GM18505 (cell line): ENCODE data around the gene DOCK9.

ENCODE experiments used
- ATAC-seq: cut with Tn5 transposase; IDR thresholded peaks from one replicate; pipeline ENCODE4 v1.9.1; 2021; ENCODE audit not compliant: unreplicated experiment
- POLR2A ChIP-seq: IDR thresholded peaks from 4 replicates; pipeline ENCODE4 v1.6.1; 2011; ENCODE audit warnings: borderline replicate concordance; ENCODE audit not compliant: insufficient read depth, insufficient read length; ENCODE audit errors: extremely low read depth

The DOCK9 gene, protein sequence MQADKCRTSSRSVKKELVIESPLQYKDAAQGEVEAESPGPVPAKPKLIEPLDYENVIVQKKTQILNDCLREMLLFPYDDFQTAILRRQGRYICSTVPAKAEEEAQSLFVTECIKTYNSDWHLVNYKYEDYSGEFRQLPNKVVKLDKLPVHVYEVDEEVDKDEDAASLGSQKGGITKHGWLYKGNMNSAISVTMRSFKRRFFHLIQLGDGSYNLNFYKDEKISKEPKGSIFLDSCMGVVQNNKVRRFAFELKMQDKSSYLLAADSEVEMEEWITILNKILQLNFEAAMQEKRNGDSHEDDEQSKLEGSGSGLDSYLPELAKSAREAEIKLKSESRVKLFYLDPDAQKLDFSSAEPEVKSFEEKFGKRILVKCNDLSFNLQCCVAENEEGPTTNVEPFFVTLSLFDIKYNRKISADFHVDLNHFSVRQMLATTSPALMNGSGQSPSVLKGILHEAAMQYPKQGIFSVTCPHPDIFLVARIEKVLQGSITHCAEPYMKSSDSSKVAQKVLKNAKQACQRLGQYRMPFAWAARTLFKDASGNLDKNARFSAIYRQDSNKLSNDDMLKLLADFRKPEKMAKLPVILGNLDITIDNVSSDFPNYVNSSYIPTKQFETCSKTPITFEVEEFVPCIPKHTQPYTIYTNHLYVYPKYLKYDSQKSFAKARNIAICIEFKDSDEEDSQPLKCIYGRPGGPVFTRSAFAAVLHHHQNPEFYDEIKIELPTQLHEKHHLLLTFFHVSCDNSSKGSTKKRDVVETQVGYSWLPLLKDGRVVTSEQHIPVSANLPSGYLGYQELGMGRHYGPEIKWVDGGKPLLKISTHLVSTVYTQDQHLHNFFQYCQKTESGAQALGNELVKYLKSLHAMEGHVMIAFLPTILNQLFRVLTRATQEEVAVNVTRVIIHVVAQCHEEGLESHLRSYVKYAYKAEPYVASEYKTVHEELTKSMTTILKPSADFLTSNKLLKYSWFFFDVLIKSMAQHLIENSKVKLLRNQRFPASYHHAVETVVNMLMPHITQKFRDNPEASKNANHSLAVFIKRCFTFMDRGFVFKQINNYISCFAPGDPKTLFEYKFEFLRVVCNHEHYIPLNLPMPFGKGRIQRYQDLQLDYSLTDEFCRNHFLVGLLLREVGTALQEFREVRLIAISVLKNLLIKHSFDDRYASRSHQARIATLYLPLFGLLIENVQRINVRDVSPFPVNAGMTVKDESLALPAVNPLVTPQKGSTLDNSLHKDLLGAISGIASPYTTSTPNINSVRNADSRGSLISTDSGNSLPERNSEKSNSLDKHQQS (N-terminal part only)

DNA sequence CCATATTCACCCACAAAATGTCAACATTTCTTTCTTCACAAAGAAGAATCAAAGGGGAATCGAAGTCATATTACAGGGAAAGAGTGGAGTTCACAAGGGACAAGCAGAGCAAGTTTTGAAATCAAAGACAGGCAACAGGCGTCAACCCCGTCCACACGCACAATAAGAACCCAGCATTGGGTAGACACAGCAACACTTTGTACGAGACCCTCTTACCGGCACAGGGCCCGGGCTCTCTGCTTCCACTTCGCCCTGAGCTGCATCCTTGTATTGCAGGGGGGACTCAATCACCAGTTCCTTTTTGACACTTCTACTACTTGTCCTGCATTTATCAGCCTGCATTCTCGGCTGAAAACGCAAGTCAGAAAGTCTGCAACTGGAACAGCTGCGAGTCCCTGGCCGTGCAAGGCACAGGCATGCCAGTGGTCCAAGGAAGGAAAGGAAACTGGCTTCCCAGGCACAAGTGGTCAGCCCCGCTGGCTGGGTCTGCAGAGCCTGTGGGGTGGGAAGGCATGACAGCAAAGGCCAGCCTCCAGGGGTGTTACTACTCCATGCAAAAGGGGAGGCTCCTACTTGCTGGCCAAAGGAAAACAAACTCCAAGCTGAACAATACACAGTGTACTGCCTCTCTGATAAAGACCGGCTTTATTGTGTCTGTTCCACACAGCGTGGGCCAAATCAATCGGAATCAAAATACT is at the start of gene DOCK9:
DOCK9 (minus strand) TSS at position 497 of the 698 bp plus-strand sequence; CDS start at position 342, 155 bp downstream.
- no peak for TF ChIP-seq POLR2A
- ATAC-seq, result no peak

DNA sequence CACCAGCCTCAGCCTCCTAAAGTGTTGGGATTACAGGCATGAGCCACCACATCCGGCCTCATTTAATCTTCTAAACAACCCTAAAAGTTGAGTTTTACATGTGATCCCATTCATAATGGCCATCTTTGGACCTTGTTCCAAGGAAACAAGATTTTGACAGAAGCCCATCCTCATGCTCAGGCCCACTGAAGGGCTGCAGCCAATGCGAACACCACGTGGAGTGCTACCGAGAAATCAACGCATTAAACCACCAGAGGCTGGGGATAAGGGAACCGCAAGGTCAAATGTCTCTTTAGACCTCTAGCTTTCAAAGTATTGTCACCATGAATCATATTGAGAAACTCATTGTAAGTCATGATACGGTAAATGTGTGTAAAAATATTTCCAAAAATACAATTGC is 49.4 kb upstream of the DOCK9 start:
- no peak for TF ChIP-seq POLR2A
- ATAC-seq, result no peak

DNA sequence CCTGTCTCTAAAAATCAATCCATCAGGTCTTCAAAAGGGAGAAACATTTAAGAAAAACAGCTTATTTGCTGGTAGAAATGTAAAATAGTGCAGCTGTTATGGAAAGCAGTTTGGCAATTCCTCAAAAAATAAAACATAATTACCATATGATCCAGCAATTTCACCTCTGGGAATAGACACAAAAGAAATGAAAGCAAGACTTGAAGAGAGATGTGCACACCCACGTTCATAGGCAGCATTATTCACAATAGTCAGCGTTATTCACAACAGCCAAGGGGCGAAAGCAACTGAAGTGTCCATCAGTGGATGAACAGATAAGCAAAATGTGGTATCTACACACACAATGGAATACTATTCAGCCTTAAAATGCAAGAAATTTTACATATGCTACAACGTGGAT is 45.1 kb upstream of the DOCK9 start:
- no peak for TF ChIP-seq POLR2A
- no peak for ATAC-seq

DNA sequence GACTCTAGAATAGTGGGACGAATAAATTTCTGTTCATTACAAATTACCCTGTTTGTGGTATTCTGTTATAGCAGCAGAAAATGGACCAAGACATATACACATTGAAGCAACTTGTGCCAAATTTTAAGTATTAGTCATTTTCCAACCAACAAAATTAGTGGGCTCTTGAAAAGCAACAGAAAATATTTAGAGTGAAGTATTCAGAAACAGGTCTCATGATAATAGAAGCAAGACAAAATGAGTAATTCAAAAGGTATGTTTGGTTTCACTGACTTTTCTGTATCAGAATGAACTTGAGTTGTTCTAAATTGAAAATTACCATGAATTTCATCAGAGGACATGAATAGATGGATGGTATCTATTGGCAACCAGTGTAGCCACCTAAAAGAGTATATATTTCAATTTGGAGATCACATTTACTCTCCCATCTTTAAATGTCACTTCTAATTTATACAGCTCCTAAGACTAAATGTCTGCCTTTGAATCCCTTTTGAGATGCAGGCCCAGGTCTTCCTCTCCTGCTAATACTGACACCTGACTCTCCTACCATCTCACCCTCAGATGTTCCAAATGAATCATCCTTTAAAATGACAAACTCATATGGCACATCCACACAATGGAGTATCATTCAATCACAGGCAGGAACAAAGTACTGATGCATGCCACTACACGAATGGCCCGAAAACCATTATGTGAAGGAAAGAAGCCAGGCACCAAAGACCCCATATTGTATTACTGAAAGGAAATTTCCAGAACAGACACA is 40.7 kb upstream of the DOCK9 start:
- no peak for TF ChIP-seq POLR2A
- ATAC-seq, result no peak

DNA sequence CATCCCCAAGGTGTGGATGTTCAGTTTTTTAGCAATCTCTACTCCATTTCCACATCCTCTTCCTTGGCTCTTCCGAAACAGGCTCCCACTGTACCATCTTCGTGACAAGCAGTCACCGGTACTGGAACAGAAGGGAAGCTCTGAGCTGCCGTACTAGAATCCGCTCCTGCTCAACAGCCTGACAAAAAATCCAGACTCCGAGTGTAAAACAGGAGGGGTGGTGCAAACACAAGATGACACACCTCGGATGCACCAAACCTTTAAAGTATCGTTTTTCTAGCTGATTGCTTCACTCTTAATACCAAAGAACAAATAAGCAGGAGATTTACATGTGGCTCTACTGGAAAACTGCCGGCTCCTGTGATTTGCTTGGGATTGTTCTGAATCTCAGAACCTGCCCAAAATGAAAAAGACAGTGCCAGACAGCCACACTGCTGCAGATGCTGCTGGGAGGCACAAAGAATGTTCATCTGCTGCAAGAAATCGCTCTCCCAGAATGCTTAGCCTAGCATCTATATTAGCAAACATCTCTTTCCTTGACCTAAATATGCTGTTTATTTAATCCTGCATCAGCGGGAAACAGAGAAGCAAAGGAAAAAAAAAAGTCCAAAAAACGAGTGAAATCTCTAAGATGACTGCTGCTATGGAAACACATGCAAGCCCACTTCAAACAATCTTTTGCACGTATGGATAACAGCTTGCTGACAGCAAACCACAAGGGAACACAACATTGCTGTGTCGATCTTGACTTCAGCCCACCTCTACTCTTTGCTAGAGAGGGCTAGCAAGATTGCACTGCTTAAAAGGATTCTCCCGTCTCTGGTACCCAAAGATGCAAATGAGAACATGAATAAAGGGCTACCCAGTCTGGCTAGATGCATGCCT is 38.0 kb upstream of the DOCK9 start:
- no peak for TF ChIP-seq POLR2A
- no peak for ATAC-seq

DNA sequence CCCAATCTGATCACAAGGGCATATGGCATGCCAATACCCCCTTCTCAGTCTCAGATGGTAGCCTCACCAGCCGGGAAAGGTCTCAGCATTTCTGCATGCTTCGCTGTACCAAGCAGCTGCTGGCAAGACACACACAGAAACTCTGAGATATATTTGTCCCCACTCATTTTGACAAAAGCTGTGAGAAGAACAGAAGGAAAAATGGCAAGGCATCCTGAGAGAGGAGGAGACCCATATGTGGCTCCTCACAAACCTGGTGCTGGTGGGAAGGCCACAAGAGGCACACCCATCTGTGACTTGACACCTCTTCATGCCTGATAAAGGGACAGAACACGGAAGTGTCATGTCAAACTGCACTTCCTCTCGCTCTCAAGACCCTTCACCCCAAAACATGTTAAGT is 36.7 kb upstream of the DOCK9 start:
- no peak for ATAC-seq
- TF ChIP-seq POLR2A, result no peak

DNA sequence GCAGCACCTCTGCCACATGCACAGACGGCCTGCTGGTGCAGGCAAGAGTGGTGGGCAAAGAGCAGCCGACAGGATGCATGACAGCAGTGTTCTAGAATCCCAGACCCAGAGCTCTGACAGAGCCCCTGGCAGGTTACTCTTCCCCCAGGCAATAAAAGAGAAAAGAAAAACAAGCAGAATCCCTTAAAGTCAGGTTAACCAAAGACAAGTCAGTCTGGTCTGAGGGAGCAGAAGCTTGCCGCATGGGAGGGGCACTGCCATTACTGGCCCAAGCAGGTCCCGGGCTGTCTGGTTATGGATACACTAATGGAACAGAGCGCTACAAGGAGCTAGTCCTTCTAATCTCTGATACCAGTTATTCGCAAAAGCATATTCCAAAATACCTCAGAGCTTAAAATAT is 36.1 kb upstream of the DOCK9 start:
- TF ChIP-seq POLR2A, result no peak
- ATAC-seq, result no peak

DNA sequence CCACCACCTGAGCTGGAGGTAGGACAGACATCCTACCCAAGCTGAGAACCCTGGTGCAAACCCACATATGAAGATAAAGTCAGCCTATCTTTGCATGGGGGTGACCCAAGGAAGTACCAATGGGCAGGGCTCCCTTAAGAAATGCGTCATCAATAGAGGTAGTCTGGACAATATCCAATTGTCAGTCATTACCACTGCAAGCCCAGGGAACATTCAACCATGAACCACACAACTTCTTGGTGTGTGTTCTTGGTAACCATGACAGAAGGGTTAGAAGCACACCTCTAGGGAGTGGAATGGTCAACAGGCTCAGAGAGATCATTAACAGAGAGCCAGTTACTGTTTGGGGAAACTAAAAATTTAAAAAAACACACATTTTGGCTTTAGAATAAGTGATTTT is 34.7 kb upstream of the DOCK9 start:
- ATAC-seq, result no peak
- no peak for TF ChIP-seq POLR2A

DNA sequence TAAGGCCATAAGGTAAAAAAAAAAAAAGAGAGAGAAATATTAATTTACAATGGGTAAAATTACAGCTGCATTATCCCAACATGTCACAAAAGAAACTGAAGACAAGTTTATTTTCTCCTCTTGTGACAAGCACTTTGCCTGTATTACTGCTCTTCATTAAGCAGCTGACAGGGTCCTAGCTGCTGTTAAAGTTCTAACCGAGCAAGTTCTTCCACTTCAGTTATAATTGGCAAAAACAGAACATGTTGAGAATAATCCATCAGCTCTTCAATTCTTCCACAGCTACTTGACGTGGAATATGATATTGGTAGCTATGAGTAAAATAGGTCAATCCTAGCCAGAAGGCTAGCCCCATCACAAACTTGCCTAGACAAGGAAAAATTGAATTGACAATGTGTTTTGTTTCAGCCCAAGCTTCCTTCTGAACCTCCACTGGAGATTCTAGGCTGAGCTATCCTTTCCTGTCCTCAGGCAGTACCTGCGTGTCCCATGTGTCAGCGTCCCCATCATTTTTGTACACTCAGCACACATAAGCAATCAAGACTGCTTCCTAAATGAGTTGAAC is 32.2 kb upstream of the DOCK9 start:
- no peak for ATAC-seq

DNA sequence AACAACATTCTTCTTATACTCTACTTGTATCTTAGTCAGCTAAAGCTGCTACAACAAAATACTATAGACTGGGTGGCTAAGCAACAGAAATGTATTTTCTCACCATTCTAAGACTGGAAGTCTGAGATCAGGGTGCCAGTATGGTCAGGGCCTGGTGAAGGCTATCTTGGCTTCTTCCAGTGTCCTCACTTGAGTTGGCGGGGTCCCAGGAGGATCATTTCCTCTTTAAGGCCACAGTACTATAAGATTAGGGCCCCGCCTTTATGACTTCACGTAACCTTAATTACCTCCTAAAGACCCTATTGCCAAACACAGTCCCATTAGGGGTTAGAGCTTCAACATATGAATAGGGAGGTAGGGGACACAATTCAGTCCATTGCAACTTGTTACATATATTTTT is 30.7 kb upstream of the DOCK9 start:
- no peak for TF ChIP-seq POLR2A

More for the DNA sequence above, 32.2 kb upstream of the DOCK9 start:
- TF ChIP-seq POLR2A, result no peak

More for the DNA sequence above, 30.7 kb upstream of the DOCK9 start:
- ATAC-seq, result no peak
